GM21723 (cell line): ENCODE data around the gene LEP.

ENCODE experiments used
- ATAC-seq: cut with Tn5 transposase; IDR thresholded peaks from one replicate; pipeline ENCODE4 v1.9.1; 2021; ENCODE audit warnings: mild to moderate bottlenecking, moderate library complexity; ENCODE audit not compliant: unreplicated experiment

LEP gene

GRCh38 chr7:128240696-128241386 is at the start of gene LEP:
TSS of gene LEP (plus strand) at chr7:128241278. CDS start at chr7:128252019, 10,741 bp downstream.
- no peak for ATAC-seq

DNA sequence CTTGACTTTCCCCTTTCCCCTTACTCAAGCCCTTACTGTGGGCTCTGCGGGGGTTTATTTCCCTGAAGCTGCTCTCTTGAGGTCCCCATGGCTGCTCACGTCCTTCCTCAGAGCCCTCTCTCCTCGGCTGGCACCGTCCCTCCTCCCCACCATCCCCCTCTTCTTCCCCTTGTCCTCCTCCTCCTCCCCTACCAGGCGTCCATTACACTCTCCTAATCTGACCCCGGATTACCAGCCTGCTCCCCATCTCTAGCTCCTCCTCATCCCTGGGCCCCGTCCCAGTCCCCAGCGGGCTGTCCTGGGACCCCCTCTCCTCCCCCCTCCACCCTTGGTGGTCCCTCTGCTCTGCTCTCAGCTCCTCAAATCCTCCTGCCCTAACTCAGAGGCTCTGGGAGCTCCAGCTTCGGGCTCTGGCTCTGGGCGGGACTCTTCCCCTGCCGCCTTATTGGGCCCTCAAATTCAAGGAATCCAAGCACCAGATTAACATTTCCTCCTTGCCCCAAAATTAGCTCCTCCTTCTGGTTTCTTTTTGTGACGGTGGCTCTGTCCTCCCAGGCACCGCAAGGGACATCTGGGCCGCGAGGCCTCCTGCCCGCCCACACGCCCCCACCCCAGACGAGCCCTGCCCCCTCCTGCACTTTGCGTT is 48.5 kb upstream of the LEP start:
- ATAC-seq: no peak

DNA sequence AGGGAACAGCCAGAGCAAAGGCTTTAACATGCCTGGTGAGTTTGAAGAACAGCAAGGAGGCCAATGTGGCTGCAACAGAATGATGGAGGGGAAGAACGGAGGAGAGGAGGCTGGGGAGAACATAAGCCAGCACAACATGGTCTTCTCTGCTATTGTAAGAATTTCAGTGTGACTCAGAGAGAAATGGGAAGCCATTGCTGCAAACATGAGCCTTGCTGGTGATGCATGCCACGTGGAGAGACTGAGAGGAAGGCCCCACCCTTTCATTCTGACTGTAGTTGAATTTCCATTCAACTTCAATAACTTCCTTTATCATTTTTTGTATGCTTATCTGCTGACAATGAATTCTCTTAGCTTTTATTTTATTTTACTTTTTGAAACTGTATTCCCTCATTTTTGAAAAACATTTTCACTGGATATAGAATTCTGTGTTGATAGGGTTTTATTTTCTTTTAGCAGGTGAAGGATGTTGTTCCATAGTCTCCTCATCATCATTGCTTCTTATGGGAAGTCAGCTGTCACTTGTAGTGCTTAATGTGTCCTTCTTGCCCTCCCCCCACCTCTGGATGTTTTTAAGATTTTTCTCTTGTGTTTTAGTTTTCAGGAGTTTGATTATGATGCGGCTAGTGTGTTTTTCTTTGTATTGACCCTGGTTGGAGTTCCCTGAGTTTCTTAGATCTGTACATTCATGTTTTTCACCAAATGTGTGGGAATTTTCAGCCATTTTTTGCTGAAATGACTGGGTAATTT is 46.4 kb upstream of the LEP start:
- ATAC-seq: no peak

DNA sequence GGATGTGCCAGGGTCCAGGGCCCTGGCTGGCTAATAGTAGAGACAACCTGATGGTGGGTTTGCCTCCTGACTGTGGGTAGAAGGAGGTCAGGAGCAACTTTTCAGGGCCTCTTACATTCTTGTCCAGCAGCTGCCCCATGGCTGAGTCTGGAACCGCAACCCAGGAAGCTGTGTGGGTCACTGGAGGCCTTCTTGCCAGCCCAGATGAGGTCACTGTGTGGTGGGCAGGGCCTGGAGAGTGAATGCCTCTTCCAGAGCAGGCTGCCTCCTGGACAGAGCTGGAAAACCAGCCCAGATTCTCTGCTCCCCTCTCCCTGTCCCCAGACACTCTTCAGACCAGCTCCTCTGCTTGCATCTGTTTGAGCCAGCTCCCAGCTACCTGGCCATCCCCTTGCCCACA is 43.5 kb upstream of the LEP start:
- no peak for ATAC-seq

DNA sequence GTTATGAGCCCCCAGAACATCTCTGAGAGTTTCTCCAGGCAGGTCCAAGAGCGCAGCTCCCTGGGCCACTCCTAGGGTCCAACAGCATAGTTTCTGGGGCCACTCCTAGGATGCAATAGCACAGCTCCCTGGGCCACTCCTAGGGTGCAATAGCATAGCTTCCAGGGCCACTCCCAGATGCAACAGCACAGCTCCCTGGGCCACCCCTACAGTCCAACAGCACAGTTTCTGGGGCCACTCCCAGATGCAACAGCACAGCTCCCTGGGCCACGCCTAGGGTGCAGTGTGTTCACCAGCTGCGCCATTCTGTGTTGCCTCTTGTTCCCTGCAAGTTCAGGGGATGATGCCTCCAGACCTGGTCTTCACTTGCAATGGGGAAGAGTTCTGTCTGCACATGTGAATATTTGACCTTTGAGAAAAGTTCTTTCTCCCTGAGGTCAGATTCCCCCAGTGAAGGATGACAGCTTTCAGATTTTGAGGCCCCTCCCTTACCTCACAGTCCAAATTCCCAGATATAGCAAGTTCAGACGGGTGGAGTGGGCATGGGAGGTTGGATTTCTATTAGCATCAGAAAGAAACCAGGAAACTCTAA is 43.0 kb upstream of the LEP start:
- no peak for ATAC-seq

DNA sequence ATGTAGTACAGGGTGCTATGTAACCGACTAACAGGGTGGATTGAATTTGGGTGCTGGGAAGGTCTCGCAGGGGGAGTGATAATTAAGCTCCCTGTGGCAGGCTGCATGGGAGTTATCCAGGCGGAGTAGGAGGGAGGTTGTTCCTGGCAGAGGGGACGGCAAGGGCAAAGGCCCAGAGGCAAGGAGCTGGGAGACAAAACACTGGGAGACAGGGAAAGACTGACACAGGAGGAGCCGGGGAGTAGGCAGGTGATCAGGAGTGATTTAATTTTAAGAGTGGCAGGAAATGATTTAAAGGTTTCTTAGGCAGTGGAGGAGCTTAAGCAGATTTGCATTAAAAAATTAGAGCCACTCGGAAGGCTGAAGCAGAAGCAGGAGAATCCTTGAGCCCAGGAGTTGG is 40.7 kb upstream of the LEP start:
- ATAC-seq: no peak

GRCh38 chr7:128201067-128201689 is 39.9 kb upstream of the LEP start:
- ATAC-seq: no peak

DNA sequence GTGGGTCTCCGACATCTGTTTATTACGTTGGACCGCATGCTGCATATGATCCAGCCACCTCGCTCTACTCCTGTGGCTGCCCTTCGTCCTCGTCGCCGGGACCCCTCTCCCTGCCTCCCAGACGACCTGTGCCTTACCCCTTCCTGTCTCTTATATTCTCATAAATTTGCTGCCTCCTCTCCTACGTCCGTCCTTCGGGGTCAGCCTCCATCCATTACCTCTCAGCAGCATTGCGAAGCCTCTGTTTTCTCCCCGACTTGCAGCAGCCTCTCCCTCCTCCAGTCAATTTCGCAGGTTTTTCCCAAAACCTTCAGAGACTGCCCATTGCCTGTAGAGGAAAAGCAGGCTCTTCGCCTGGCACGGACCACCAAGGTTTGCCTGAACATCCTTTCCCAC is 39.4 kb upstream of the LEP start:
- no peak for ATAC-seq

DNA sequence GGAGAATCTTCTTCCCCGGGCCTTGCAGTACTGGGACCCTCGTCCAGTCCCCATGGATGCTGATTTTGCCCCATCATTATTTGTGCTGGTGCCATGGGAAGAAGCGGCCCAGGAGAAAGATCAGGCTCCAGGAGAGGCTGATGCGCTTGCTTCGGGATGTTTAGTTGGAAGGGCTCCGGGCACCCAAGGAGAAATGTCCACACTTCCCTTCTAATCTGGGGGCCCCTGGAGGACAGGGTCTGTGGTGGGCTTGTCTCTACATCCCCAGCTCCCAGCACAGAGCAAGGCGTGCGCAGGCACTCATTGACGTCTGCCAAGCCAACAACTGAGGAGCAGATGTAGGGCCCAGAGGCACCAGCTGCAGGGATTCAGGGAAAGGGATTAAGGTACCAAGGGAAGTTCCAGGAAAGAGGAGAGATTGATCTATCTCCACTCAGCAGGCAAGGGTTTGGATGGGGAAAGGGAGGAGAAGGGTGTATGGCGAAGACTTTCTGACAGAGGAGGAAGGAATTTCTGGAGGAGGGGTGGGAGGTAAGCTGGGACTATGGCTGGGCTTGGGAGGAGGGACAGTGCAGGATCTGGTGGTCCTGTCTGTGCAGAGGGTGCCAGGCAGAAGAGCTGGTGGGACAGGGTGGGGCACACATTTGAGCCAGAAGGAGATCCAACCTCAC is 38.7 kb upstream of the LEP start:
- no peak for ATAC-seq

- no peak for ATAC-seq
Observed at GRCh38 chr7:128203047-128203491, 38.0 kb upstream of the LEP start.

DNA sequence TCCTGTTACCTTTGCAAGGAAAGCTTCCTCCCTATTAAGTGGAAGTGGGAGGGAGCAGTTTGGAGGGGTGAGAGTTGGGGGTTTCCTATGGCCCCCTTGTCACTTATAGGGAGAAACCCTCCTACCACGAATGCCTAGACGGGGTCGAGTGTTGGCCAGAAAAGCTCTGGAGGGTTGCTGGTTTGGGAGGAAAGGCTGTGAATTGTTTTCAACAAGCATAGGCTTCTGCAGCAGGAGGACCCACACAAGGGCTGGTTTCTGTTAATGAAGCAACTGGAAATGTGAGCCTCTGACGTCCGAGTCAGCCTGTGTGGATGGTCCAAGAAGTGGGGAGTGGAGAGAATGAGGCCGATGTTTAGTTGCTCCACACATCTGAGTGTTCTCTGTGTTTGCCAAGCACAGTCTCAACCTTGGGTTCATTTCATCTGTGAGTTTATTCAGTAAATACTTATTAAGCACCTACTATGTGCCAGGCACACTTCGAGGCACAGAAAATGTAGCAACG is 37.3 kb upstream of the LEP start:
- no peak for ATAC-seq

- no peak for ATAC-seq
Observed at GRCh38 chr7:128204455-128204854, 36.6 kb upstream of the LEP start.

DNA sequence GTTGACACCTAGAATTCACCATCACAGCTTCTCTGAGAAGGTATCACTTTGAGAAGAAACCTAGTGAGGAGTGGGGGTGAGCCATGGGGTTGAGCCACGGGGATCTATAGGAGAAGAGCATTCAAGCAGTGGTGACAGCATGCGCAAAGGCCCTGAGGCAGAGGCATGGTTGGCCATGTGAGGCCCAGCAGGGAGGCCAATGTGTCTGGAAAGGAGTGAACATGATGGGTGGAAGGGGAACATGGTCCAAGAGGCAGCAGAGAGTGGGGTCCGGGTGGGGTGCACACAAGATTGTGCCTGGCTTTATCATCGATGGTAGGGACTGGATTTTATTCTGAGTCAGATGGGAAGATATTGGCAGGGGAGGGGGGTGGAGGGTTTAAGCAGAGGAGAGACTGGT is 36.0 kb upstream of the LEP start:
- no peak for ATAC-seq

GRCh38 chr7:128206017-128206746 is 34.9 kb upstream of the LEP start:
- ATAC-seq: no peak

GRCh38 chr7:128206747-128207500 is 34.2 kb upstream of the LEP start:
- no peak for ATAC-seq

DNA sequence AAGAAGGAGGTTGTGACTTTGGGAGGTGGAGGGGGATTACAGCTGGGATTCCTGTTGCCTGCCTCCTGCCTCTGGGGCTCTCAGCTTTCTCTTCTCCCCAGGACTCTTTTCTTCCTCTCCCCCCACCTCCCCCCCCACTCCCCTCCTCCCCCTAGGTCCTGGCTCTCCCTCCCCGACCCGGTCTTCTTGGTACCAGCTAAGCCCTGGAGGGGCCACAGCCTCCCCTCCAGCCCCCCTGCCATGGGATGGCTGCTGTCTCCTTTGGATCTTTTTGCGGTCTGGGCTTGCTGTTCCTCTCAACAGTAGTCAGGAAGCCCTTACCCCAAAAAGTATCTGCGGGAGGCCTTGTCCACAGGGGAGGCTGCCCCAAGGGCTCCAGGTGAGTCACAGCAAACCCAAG is 33.5 kb upstream of the LEP start:
- ATAC-seq: no peak

GRCh38 chr7:128209229-128210035 is 31.6 kb upstream of the LEP start:
- ATAC-seq: no peak

- ATAC-seq: no peak
Observed at GRCh38 chr7:128210036-128210347, 31.1 kb upstream of the LEP start.
